ENCODE data around the gene ZBTB11. TPM values are rescaled to one million over a fixed set of nuclear protein-coding genes. Genes with fewer than 3 reads are reported as not detected.

ZBTB11 gene
- total and polyA plus RNA-seq, 9 of the 15 experiments (the other 6 are each of a cell fraction or from before 2014, with no cell fraction given), result 6.2 to 31.9 (median 21.4) TPM

DNA sequence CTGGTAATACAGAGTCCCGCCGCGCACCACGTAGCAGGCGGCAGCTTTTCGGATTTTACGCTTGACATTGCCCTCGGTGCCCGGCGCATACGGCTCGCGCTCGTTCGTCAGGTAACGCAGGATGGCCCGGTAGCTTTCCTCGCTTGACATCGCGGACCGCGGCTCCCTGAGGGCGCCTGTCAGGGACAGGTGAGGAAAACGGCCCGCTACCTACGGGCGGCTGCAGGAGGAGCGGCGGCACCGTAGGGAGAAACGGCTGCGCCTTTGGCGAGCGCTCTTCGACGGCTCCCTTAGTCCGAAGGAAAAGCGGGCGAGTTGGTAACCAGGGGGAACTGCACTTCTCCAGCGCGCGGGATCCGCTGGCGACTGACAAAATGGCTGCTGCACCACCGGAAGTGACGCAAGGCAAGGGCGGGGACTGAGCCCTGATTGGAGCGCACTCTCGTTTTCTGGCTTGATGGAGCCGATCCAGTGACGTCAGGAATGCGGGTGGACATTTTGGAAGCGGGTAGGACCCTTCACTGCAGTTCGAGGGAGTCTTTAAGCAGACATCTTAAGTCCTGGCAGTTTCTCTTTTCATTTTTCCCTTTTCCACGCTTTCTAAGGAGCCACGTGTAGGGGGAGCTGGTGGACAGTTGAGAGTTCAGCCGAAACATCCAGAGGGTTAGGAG is at the start of gene ZBTB11 (continued):
- TF ChIP-seq STAT5A (IDR thresholded peaks at IDR 0.05; ENCODE audit: borderline replicate concordance, low read length), result no peak
- peak; percentile 87; the same call in 1 of the 2 replicates for TF ChIP-seq XRCC5 (IDR thresholded peaks at IDR 0.05; ENCODE audit: low read depth, low read length)
- TF ChIP-seq PHF20 (IDR thresholded peaks at IDR 0.05; ENCODE audit: partially characterized antibody), result peak; percentile 43
- TF ChIP-seq GABPB1 (CRISPR knock-in tag; IDR thresholded peaks at IDR 0.05), result peak; percentile 99
- TF ChIP-seq, protein P1, sequence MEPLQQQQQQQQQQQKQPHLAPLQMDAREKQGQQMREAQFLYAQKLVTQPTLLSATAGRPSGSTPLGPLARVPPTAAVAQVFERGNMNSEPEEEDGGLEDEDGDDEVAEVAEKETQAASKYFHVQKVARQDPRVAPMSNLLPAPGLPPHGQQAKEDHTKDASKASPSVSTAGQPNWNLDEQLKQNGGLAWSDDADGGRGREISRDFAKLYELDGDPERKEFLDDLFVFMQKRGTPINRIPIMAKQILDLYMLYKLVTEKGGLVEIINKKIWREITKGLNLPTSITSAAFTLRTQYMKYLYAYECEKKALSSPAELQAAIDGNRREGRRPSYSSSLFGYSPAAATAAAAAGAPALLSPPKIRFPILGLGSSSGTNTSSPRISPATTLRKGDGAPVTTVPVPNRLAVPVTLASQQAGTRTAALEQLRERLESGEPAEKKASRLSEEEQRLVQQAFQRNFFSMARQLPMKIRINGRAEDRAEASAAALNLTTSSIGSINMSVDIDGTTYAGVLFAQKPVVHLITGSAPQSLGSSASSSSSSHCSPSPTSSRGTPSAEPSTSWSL (CRISPR knock-in tag; IDR thresholded peaks at IDR 0.05; ENCODE audit: borderline replicate concordance), result no peak
- peak; percentile 52 for TF ChIP-seq RFX1 (IDR thresholded peaks at IDR 0.05)
- TF ChIP-seq NCOA6 (IDR thresholded peaks at IDR 0.05), result peak; percentile 69
- no peak for TF ChIP-seq HDGF (IDR thresholded peaks at IDR 0.05)
- no peak for TF ChIP-seq ZNF408 (CRISPR knock-in tag; IDR thresholded peaks at IDR 0.05; ENCODE audit: low read depth)
- TF ChIP-seq HCFC1 (IDR thresholded peaks at IDR 0.05; ENCODE audit: low read depth, low read length), result peak; percentile 87
- TF ChIP-seq HNRNPLL (IDR thresholded peaks at IDR 0.05; ENCODE audit: low read depth, low read length, poor library complexity, severe bottlenecking), result peak; percentile 64
- TF ChIP-seq POLR2AphosphoS2 (IDR thresholded peaks at IDR 0.05; ENCODE audit: low read length), result 0 out of 2 replicates have a peak, but pooled peaks have one; percentile 79
- TF ChIP-seq THRAP3 (IDR thresholded peaks at IDR 0.05; ENCODE audit: borderline replicate concordance), result no peak
- TF ChIP-seq, protein P2, sequence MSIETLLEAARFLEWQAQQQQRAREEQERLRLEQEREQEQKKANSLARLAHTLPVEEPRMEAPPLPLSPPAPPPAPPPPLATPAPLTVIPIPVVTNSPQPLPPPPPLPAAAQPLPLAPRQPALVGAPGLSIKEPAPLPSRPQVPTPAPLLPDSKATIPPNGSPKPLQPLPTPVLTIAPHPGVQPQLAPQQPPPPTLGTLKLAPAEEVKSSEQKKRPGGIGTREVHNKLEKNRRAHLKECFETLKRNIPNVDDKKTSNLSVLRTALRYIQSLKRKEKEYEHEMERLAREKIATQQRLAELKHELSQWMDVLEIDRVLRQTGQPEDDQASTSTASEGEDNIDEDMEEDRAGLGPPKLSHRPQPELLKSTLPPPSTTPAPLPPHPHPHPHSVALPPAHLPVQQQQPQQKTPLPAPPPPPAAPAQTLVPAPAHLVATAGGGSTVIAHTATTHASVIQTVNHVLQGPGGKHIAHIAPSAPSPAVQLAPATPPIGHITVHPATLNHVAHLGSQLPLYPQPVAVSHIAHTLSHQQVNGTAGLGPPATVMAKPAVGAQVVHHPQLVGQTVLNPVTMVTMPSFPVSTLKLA (conservative IDR thresholded peaks at IDR 0.05), result peak; percentile 87 to 95
- peak; percentile 43; the same call in 1 of the 2 replicates for TF ChIP-seq ZNF644 (tag; IDR thresholded peaks at IDR 0.05; ENCODE audit: low read depth)
- TF ChIP-seq TAF9B (IDR thresholded peaks at IDR 0.05; ENCODE audit: partially characterized antibody), result peak; percentile 42
- TF ChIP-seq ZNF124 (CRISPR knock-in tag; IDR thresholded peaks at IDR 0.05), result 0 out of 2 replicates have a peak, but pooled peaks have one; percentile 41
- TF ChIP-seq, protein P3, sequence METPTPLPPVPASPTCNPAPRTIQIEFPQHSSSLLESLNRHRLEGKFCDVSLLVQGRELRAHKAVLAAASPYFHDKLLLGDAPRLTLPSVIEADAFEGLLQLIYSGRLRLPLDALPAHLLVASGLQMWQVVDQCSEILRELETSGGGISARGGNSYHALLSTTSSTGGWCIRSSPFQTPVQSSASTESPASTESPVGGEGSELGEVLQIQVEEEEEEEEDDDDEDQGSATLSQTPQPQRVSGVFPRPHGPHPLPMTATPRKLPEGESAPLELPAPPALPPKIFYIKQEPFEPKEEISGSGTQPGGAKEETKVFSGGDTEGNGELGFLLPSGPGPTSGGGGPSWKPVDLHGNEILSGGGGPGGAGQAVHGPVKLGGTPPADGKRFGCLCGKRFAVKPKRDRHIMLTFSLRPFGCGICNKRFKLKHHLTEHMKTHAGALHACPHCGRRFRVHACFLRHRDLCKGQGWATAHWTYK (CRISPR knock-in tag; IDR thresholded peaks at IDR 0.05), result peak; percentile 42; the same call in 1 of the 2 replicates
- TF ChIP-seq SRF (CRISPR knock-in tag; IDR thresholded peaks at IDR 0.05), result no peak; a peak in 1 of 4 replicates
- TF ChIP-seq, protein P4, sequence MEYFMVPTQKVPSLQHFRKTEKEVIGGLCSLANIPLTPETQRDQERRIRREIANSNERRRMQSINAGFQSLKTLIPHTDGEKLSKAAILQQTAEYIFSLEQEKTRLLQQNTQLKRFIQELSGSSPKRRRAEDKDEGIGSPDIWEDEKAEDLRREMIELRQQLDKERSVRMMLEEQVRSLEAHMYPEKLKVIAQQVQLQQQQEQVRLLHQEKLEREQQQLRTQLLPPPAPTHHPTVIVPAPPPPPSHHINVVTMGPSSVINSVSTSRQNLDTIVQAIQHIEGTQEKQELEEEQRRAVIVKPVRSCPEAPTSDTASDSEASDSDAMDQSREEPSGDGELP (CRISPR knock-in tag; IDR thresholded peaks at IDR 0.05; ENCODE audit: borderline replicate concordance), result peak; percentile 43; the same call in 1 of the 2 replicates
- 0 out of 2 replicates have a peak, but pooled peaks have one; percentile 11 for TF ChIP-seq RUNX1 (IDR thresholded peaks at IDR 0.05; ENCODE audit: low read depth)
- TF ChIP-seq HLTF (IDR thresholded peaks at IDR 0.05), result no peak
- peak; percentile 66 for TF ChIP-seq TAF1 (IDR thresholded peaks at IDR 0.05; ENCODE audit: control insufficient read depth, extremely low read depth, insufficient read depth, low read length, severe bottlenecking)
- peak; percentile 47 for TF ChIP-seq CXXC5 (CRISPR knock-in tag; IDR thresholded peaks at IDR 0.05)

All from K562 (cell line).